HCT116 (cell line): ENCODE data around the gene DOCK9. TPM values are rescaled to one million over a fixed set of nuclear protein-coding genes. Genes with fewer than 3 reads are reported as not detected.

Source experiments
- ATAC-seq: fragments of 200-7000 bp; cut with Tn5 transposase; 2 replicates; pipeline ENCODE4 v1.9.1; 2020; ENCODE audit warnings: mild to moderate bottlenecking, moderate library complexity
- BruUV-seq: library from RNA; stranded (reverse); fragments of 400-500 nt; replicated peaks from 2 replicates; lab custom pipeline; 2021; lab: Mats Ljungman, UMichigan
- CTCF ChIA-PET: fragments of 300-600 bp; sonication (Branson Sonifier 250); formaldehyde crosslinking; loops from one replicate; lab custom pipeline; 2021; ENCODE audit warnings: antibody characterized with exemption; lab: Charles Lee
- POLR2A ChIA-PET: fragments of 300-600, 350-600 bp; sonication (Branson Sonifier 250); formaldehyde crosslinking; loops from one replicate; lab custom pipeline; 2021; ENCODE audit warnings: antibody characterized with exemption; lab: Charles Lee
- RAD21 ChIA-PET, 2 experiments: fragments of 300-600 bp; sonication (Branson Sonifier 250); formaldehyde crosslinking; loops; one replicate each; lab custom pipeline; 2023; ENCODE audit warnings: low total read pairs in 2 of 2; ENCODE audit not compliant: uncharacterized antibody in 2 of 2, unreplicated experiment in 2 of 2, low non-redundant PET in 1 of 2; lab: Charles Lee
- DNase-seq: peaks from one replicate; pipeline ENCODE4 v3.0.0-alpha.2; 2010; ENCODE audit warnings: low read depth, low spot score
- H2AFZ ChIP-seq: fragments of 200-600 bp; shearing (Covaris generic), sonication (generic); 2 replicates; pipeline ENCODE4 v1.6.1; 2017; ENCODE audit warnings: low read depth, mixed run types, mixed read lengths, antibody characterized with exemption, low read length; ENCODE audit not compliant: poor library complexity, severe bottlenecking
- H3K27ac ChIP-seq: 2 replicates; pipeline ENCODE4 v1.5.1; 2012; ENCODE audit warnings: low read depth, low read length
- H3K27me3 ChIP-seq: fragments of 200-600 bp; sonication (generic); 2 replicates; pipeline ENCODE4 v1.6.1; 2016; ENCODE audit warnings: mixed run types, low read length, mixed read lengths; ENCODE audit not compliant: insufficient read depth
- H3K36me3 ChIP-seq, 2 experiments: fragments of 200-500 bp in 1 of 2; fragments of 200-600 bp in 1 of 2; sonication (Bioruptor generic) in 1 of 2; sonication (generic) in 1 of 2; 2 replicates each; pipeline versions ENCODE4 v1.5.1 to v1.6.1; 2014 to 2016; ENCODE audit warnings: low read length in 2 of 2, inconsistent platforms in 1 of 2, mixed read lengths in 1 of 2, mixed run types in 1 of 2; ENCODE audit not compliant: insufficient read depth in 2 of 2, control insufficient read depth in 1 of 2
- H3K4me1 ChIP-seq, 2 experiments: fragments of 200-600 bp in 1 of 2; sonication (generic) in 1 of 2; 2 replicates each; pipeline versions ENCODE4 v1.5.1 to v1.6.1; 2012 to 2017; ENCODE audit warnings: low read length in 2 of 2, inconsistent platforms in 1 of 2, mild to moderate bottlenecking in 1 of 2, mixed read lengths in 1 of 2, mixed run types in 1 of 2, moderate library complexity in 1 of 2; ENCODE audit not compliant: insufficient read depth in 2 of 2, control insufficient read depth in 1 of 2
- H3K4me2 ChIP-seq: fragments of 200-600 bp; sonication (generic); 2 replicates; pipeline ENCODE4 v1.6.1; 2017; ENCODE audit warnings: mixed run types, low read length, mixed read lengths
- H3K4me3 ChIP-seq, 2 experiments: fragments of 200-600 bp in 1 of 2; sonication (generic) in 1 of 2; replicated peaks in 1 of 2; 2 replicates each; pipeline ENCODE4 v1.5.1; 2011 to 2016; ENCODE audit warnings: low read length in 2 of 2, control low read depth in 1 of 2, low read depth in 1 of 2, mild to moderate bottlenecking in 1 of 2, mixed read lengths in 1 of 2, mixed run types in 1 of 2
- H3K79me2 ChIP-seq: fragments of 200-600 bp; sonication (generic); 2 replicates; pipeline ENCODE4 v1.6.1; 2017; ENCODE audit warnings: mild to moderate bottlenecking, mixed run types, low read length, moderate library complexity, mixed read lengths; ENCODE audit not compliant: insufficient read depth
- H3K9ac ChIP-seq: fragments of 200-600 bp; sonication (generic); 2 replicates; pipeline ENCODE4 v1.6.1; 2016; ENCODE audit warnings: low read length, mixed read lengths
- H3K9me2 ChIP-seq: fragments of 200-600 bp; sonication (generic), shearing (Covaris generic); 2 replicates; pipeline ENCODE4 v1.6.1; 2017; ENCODE audit warnings: mixed run types, mild to moderate bottlenecking, moderate library complexity; ENCODE audit not compliant: insufficient read depth
- H3K9me3 ChIP-seq, 2 experiments: fragments of 200-500 bp in 1 of 2; fragments of 200-600 bp in 1 of 2; sonication (Bioruptor generic) in 1 of 2; sonication (generic) in 1 of 2; 2 replicates each; pipeline ENCODE4 v1.6.1; 2014 to 2017; ENCODE audit warnings: low read length in 2 of 2, mixed read lengths in 2 of 2, inconsistent platforms in 1 of 2, low read depth in 1 of 2, mild to moderate bottlenecking in 1 of 2, mixed run types in 1 of 2, moderate library complexity in 1 of 2; ENCODE audit not compliant: control insufficient read depth in 1 of 2, insufficient read depth in 1 of 2
- H4K20me1 ChIP-seq: fragments of 200-600 bp; sonication (generic), shearing (Covaris generic); 2 replicates; pipeline ENCODE4 v1.6.1; 2017; ENCODE audit warnings: mixed run types, mild to moderate bottlenecking, moderate library complexity; ENCODE audit not compliant: insufficient read depth
- CBX3 ChIP-seq: IDR thresholded peaks from 2 replicates; pipeline ENCODE4 v1.6.1; 2012; ENCODE audit warnings: low read depth
- CEBPB ChIP-seq: IDR thresholded peaks from 2 replicates; pipeline ENCODE4 v1.6.1; 2012; ENCODE audit warnings: low read depth
- CTCF ChIP-seq, 3 experiments: fragments of 200-600 bp in 1 of 3; sonication (generic) in 1 of 3; IDR thresholded peaks in 2 of 3; conservative IDR thresholded peaks in 1 of 3; 2 replicates each; pipeline ENCODE4 v1.5.1; 2012 to 2017; ENCODE audit warnings: low read depth in 2 of 3, low read length in 2 of 3, antibody characterized with exemption in 1 of 3, borderline replicate concordance in 1 of 3, control low read depth in 1 of 3, mild to moderate bottlenecking in 1 of 3, mixed read lengths in 1 of 3, mixed run types in 1 of 3, moderate library complexity in 1 of 3; ENCODE audit not compliant: insufficient read depth in 1 of 3
- ELF1 ChIP-seq: IDR thresholded peaks from 2 replicates; pipeline ENCODE4 v1.6.1; 2012; ENCODE audit warnings: low read depth, borderline replicate concordance
- EZH2phosphoT487 ChIP-seq: fragments of 200-600 bp; IDR thresholded peaks from 2 replicates; pipeline ENCODE4 v1.6.1; 2018; ENCODE audit warnings: antibody characterized with exemption, borderline replicate concordance
- JUND ChIP-seq: IDR thresholded peaks from 2 replicates; pipeline ENCODE4 v1.6.1; 2012
- MAX ChIP-seq: IDR thresholded peaks from 2 replicates; pipeline ENCODE4 v1.6.1; 2012
- POLR2AphosphoS5 ChIP-seq: IDR thresholded peaks from 2 replicates; pipeline ENCODE4 v1.6.1; 2011; ENCODE audit warnings: mild to moderate bottlenecking, low read depth, low read length, moderate library complexity
- RAD21 ChIP-seq: IDR thresholded peaks from 2 replicates; pipeline ENCODE4 v1.6.1; 2012; ENCODE audit warnings: low read depth, mild to moderate bottlenecking
- SIN3A ChIP-seq: IDR thresholded peaks from 2 replicates; pipeline ENCODE4 v1.6.1; 2012; ENCODE audit warnings: low read depth
- SP1 ChIP-seq: IDR thresholded peaks from 2 replicates; pipeline ENCODE4 v1.6.1; 2012; ENCODE audit warnings: low read depth
- TCF7L2 ChIP-seq: IDR thresholded peaks from 2 replicates; pipeline ENCODE4 v1.7.0; 2011; ENCODE audit warnings: borderline replicate concordance, inconsistent platforms; ENCODE audit not compliant: insufficient read depth, insufficient read length; ENCODE audit errors: extremely low read depth
- intact Hi-C: fragments of 100-400 bp; cut with micrococcal nuclease; formaldehyde crosslinking; loops from 2 replicates; pipeline ENCODE4 v1.10.0; 2022
- total RNA-seq: library from RNA; stranded (reverse); gene quantifications from one replicate; pipeline ENCODE4 v1.2.1, GENCODE V29; 2021; ENCODE audit not compliant: unreplicated experiment
- TF ChIP-seq, protein P1 (sequence below): IDR thresholded peaks from 2 replicates; pipeline ENCODE4 v1.6.1; 2011; ENCODE audit warnings: mild to moderate bottlenecking, low read length, moderate library complexity; ENCODE audit not compliant: insufficient replicate concordance; ENCODE audit errors: extremely low read depth
- TF ChIP-seq, protein P2 (sequence below): IDR thresholded peaks from 2 replicates; pipeline ENCODE4 v1.6.1; 2012; ENCODE audit warnings: low read depth

DOCK9 gene
- total RNA-seq, 1 experiment from 2014 or later, result 58.8 TPM

- TF ChIP-seq POLR2AphosphoS5 (no peak), CEBPB (no peak), TCF7L2 (no peak), SP1 (no peak), CTCF (IDR thresholded peaks at IDR 0.05 in 2 of 3, conservative IDR thresholded peaks at IDR 0.05 in 1 of 3; ENCODE audit: borderline replicate concordance in 1 of 3, insufficient read depth in 1 of 3, low read depth in 2 of 3, low read length in 2 of 3) (no peak), MAX (no peak), SIN3A (no peak), RAD21 (no peak), EZH2phosphoT487 (no peak), CBX3 (no peak), ELF1 (no peak), JUND (no peak)
- TF ChIP-seq, protein P1, sequence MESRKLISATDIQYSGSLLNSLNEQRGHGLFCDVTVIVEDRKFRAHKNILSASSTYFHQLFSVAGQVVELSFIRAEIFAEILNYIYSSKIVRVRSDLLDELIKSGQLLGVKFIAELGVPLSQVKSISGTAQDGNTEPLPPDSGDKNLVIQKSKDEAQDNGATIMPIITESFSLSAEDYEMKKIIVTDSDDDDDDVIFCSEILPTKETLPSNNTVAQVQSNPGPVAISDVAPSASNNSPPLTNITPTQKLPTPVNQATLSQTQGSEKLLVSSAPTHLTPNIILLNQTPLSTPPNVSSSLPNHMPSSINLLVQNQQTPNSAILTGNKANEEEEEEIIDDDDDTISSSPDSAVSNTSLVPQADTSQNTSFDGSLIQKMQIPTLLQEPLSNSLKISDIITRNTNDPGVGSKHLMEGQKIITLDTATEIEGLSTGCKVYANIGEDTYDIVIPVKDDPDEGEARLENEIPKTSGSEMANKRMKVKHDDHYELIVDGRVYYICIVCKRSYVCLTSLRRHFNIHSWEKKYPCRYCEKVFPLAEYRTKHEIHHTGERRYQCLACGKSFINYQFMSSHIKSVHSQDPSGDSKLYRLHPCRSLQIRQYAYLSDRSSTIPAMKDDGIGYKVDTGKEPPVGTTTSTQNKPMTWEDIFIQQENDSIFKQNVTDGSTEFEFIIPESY, result no peak
- TF ChIP-seq, protein P2, sequence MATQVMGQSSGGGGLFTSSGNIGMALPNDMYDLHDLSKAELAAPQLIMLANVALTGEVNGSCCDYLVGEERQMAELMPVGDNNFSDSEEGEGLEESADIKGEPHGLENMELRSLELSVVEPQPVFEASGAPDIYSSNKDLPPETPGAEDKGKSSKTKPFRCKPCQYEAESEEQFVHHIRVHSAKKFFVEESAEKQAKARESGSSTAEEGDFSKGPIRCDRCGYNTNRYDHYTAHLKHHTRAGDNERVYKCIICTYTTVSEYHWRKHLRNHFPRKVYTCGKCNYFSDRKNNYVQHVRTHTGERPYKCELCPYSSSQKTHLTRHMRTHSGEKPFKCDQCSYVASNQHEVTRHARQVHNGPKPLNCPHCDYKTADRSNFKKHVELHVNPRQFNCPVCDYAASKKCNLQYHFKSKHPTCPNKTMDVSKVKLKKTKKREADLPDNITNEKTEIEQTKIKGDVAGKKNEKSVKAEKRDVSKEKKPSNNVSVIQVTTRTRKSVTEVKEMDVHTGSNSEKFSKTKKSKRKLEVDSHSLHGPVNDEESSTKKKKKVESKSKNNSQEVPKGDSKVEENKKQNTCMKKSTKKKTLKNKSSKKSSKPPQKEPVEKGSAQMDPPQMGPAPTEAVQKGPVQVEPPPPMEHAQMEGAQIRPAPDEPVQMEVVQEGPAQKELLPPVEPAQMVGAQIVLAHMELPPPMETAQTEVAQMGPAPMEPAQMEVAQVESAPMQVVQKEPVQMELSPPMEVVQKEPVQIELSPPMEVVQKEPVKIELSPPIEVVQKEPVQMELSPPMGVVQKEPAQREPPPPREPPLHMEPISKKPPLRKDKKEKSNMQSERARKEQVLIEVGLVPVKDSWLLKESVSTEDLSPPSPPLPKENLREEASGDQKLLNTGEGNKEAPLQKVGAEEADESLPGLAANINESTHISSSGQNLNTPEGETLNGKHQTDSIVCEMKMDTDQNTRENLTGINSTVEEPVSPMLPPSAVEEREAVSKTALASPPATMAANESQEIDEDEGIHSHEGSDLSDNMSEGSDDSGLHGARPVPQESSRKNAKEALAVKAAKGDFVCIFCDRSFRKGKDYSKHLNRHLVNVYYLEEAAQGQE, result no peak
- RAD21 ChIA-PET, result no interaction called here
- CTCF ChIA-PET, result no interaction called here
Observed at GRCh38 chr13:98794498-98794897, 183.4 kb downstream of the DOCK9 start.

More at GRCh38 chr13:98794498-98794897, 183.4 kb downstream of the DOCK9 start:
- Histone ChIP-seq H3K9me3 (no peaks in the 10 kb centered on the region), H3K36me3 (peaks cover 0 to 4% of the 10 kb centered on the region in 2 experiments; a peak in 2 of 4 replicates), H3K4me3 (no peak overlapping the region), H2AFZ (no peak overlapping the region), H3K9ac (no peak overlapping the region), H3K9me2 (no peaks in the 10 kb centered on the region), H3K4me2 (no peak overlapping the region), H3K27ac (no peak overlapping the region), H4K20me1 (no peaks in the 10 kb centered on the region), H3K27me3 (no peaks in the 10 kb centered on the region), H3K4me1 (no peaks in the 10 kb centered on the region), H3K79me2 (no peaks in the 10 kb centered on the region)
- no peak for ATAC-seq
- POLR2A ChIA-PET, result no interaction called here
- no TSS peak for BruUV-seq
- no peak for DNase-seq
- intact Hi-C loops, result no loop called here
